GM23248 (cell line): ENCODE measurements around the gene CCDC159. TPM values are rescaled to one million over a fixed set of nuclear protein-coding genes. Genes with fewer than 3 reads are reported as not detected.
"Not testable (repeated sequence)": the region's sequence is repeated elsewhere in the genome, so short reads cannot be mapped to it uniquely, and the experiment has no call there.

Source experiments
- DNase-seq: peaks from one replicate; pipeline ENCODE4 v3.0.0-alpha.2; 2015
- H2AFZ ChIP-seq: fragments of 200-600 bp; sonication (generic); 2 replicates; pipeline ENCODE4 v1.6.1; 2016; ENCODE audit warnings: antibody characterized with exemption
- H3F3A ChIP-seq: fragments of 200-600 bp; sonication (generic); 2 replicates; pipeline ENCODE4 v1.6.1; 2016; ENCODE audit warnings: mild to moderate bottlenecking, antibody characterized with exemption, mixed run types; ENCODE audit not compliant: insufficient read depth
- H3K27ac ChIP-seq: fragments of 200-600 bp; sonication (generic); 2 replicates; pipeline ENCODE4 v1.5.1; 2016; ENCODE audit warnings: mild to moderate bottlenecking
- H3K27me3 ChIP-seq: fragments of 200-600 bp; sonication (generic); replicated peaks from 2 replicates; pipeline ENCODE4 v1.6.1; 2016; ENCODE audit warnings: mild to moderate bottlenecking; ENCODE audit not compliant: insufficient read depth
- H3K36me3 ChIP-seq: fragments of 200-600 bp; sonication (generic); 2 replicates; pipeline ENCODE4 v1.6.1; 2016; ENCODE audit warnings: low read depth, mild to moderate bottlenecking
- H3K4me1 ChIP-seq: fragments of 200-600 bp; sonication (generic); 2 replicates; pipeline ENCODE4 v1.6.1; 2016; ENCODE audit warnings: mild to moderate bottlenecking; ENCODE audit not compliant: insufficient read depth
- H3K4me2 ChIP-seq: fragments of 200-600 bp; sonication (generic); one replicate; pipeline ENCODE4 v1.6.1; 2016; ENCODE audit warnings: mild to moderate bottlenecking; ENCODE audit not compliant: unreplicated experiment
- H3K4me3 ChIP-seq: fragments of 200-600 bp; sonication (generic); 2 replicates; pipeline ENCODE4 v1.5.1; 2016; ENCODE audit warnings: mild to moderate bottlenecking
- H3K79me2 ChIP-seq: fragments of 200-600 bp; sonication (generic); 2 replicates; pipeline ENCODE4 v1.6.1; 2016; ENCODE audit warnings: mild to moderate bottlenecking; ENCODE audit not compliant: insufficient read depth
- H3K9ac ChIP-seq: fragments of 200-600 bp; sonication (generic); 2 replicates; pipeline ENCODE4 v1.6.1; 2016; ENCODE audit warnings: mild to moderate bottlenecking
- H3K9me2 ChIP-seq: fragments of 200-600 bp; sonication (generic); 2 replicates; pipeline ENCODE4 v1.6.1; 2016; ENCODE audit warnings: mixed run types, mild to moderate bottlenecking, moderate library complexity; ENCODE audit not compliant: insufficient read depth
- H3K9me3 ChIP-seq: fragments of 200-600 bp; sonication (generic); one replicate; pipeline ENCODE4 v1.6.1; 2017; ENCODE audit warnings: low read depth
- H4K20me1 ChIP-seq: fragments of 200-600 bp; sonication (generic); 2 replicates; pipeline ENCODE4 v1.6.0; 2016; ENCODE audit not compliant: insufficient read depth
- EZH2 ChIP-seq: fragments of 200-600 bp; sonication (generic); IDR thresholded peaks from 2 replicates; pipeline ENCODE4 v1.6.1; 2018; ENCODE audit warnings: antibody characterized with exemption, mild to moderate bottlenecking; ENCODE audit not compliant: insufficient read depth, poor library complexity, severe bottlenecking
- EZH2phosphoT487 ChIP-seq: fragments of 200-600 bp; sonication (generic); IDR thresholded peaks from 2 replicates; pipeline ENCODE4 v1.6.1; 2018; ENCODE audit warnings: antibody characterized with exemption, moderate library complexity, mild to moderate bottlenecking, low read depth; ENCODE audit not compliant: insufficient read depth
- WGBS, 2 experiments: methylation state at CpG; one replicate each; pipeline ENCODE4 v1.1.6; 2015 to 2017; ENCODE audit warnings: low lambda C conversion rate in 2 of 2, low coverage in 1 of 2; ENCODE audit errors: missing lambda C conversion rate in 2 of 2; 5-methylcytosine and 5-hydroxymethylcytosine counted together
- in situ Hi-C: fragments of 300-500 bp; cut with MboI; formaldehyde crosslinking; loops from 2 replicates; pipeline ENCODE4 v1.15.0; 2020
- polyA plus RNA-seq: library from polyadenylated mRNA; unstranded; fragments of >200 nt; fragmentation: Nextera tagmentation; extraction: Ambion mirVana; gene quantifications from 2 replicates; pipeline ENCODE4 v1.2.1, GENCODE V29; 2016
- total RNA-seq: library from RNA; depleted of rRNA; stranded (reverse); fragments of >200 nt; shearing (Covaris generic); gene quantifications from 2 replicates; pipeline ENCODE4 v1.2.3, GENCODE V29; 2014

CCDC159 gene
- total and polyA plus RNA-seq, 2 experiments from 2014 or later, result 11.6 to 16.5 TPM

- H4K20me1 ChIP-seq, result no peaks in the 10 kb centered on the region
- DNase-seq, result no peak
Observed at GRCh38 chr19:11306337-11306736, 40.0 kb upstream of the CCDC159 start.

GRCh38 chr19:11320278-11320995 is 25.9 kb upstream of the CCDC159 start:
- in situ Hi-C loops, H3K4me3 ChIP-seq, H4K20me1 ChIP-seq, H3K9me3 ChIP-seq, H2AFZ ChIP-seq, H3F3A ChIP-seq, H3K9me2 ChIP-seq, H3K27me3 ChIP-seq, H3K36me3 ChIP-seq, H3K79me2 ChIP-seq, DNase-seq, H3K27ac ChIP-seq, H3K9ac ChIP-seq, H3K4me2 ChIP-seq: not testable (repeated sequence)
- peaks cover 16% of the 10 kb centered on the region for H3K4me1 ChIP-seq
- WGBS, 2 experiments, result 68 to 78% methylated on average over 9 of the region's 9 CpGs

More at GRCh38 chr19:11306337-11306736, 40.0 kb upstream of the CCDC159 start:
- H3K27me3 ChIP-seq, result no peaks in the 10 kb centered on the region
- H2AFZ ChIP-seq, result no peak overlapping the region
- no peaks in the 10 kb centered on the region for H3K4me1 ChIP-seq
- in situ Hi-C loops, result no loop called here
- no peaks in the 10 kb centered on the region for H3F3A ChIP-seq
- no peaks in the 10 kb centered on the region for H3K79me2 ChIP-seq
- no peak overlapping the region for H3K4me3 ChIP-seq
- no peak overlapping the region for H3K4me2 ChIP-seq
- TF ChIP-seq EZH2phosphoT487 (no peak), EZH2 (no peak)
- WGBS, 2 experiments, result 62 to 71% methylated on average over 9 of the region's 9 CpGs
- no peak overlapping the region for H3K9ac ChIP-seq
- no peaks in the 10 kb centered on the region for H3K9me3 ChIP-seq
- H3K9me2 ChIP-seq, result no peaks in the 10 kb centered on the region
- H3K27ac ChIP-seq, result no peak overlapping the region
- no peaks in the 10 kb centered on the region for H3K36me3 ChIP-seq

- no peaks in the 10 kb centered on the region for H3K9me3 ChIP-seq
- no peak overlapping the region for H3K9ac ChIP-seq
- no peaks in the 10 kb centered on the region for H4K20me1 ChIP-seq
- peaks cover 16% of the 10 kb centered on the region for H3K4me1 ChIP-seq
- no peaks in the 10 kb centered on the region for H3K79me2 ChIP-seq
- no peak overlapping the region for H2AFZ ChIP-seq
- in situ Hi-C loops, result no loop called here
- no peaks in the 10 kb centered on the region for H3K27me3 ChIP-seq
- 84 to 90% methylated on average over 14 of the region's 14 CpGs for WGBS, 2 experiments
- no peaks in the 10 kb centered on the region for H3K36me3 ChIP-seq
- H3F3A ChIP-seq, result peaks cover 9% of the 10 kb centered on the region
- TF ChIP-seq EZH2phosphoT487 (no peak), EZH2 (no peak)
- H3K9me2 ChIP-seq, result no peaks in the 10 kb centered on the region
- no peak overlapping the region for H3K27ac ChIP-seq
- no peak overlapping the region for H3K4me3 ChIP-seq
- no peak overlapping the region for H3K4me2 ChIP-seq
- DNase-seq, result no peak
Observed at GRCh38 chr19:11321191-11322126, 24.9 kb upstream of the CCDC159 start.

GRCh38 chr19:11322269-11323024 is 23.9 kb upstream of the CCDC159 start:
- no peak for TF ChIP-seq EZH2
- TF ChIP-seq EZH2phosphoT487, result no peak
- no peak for DNase-seq

More at GRCh38 chr19:11322269-11323024, 23.9 kb upstream of the CCDC159 start:
- WGBS, 2 experiments, result 83 to 88% methylated on average over 7 of the region's 7 CpGs
- H3K27me3 ChIP-seq, result no peaks in the 10 kb centered on the region
- H3K4me1 ChIP-seq, result peaks cover 16% of the 10 kb centered on the region
- no peaks in the 10 kb centered on the region for H4K20me1 ChIP-seq
- H3K79me2 ChIP-seq, result no peaks in the 10 kb centered on the region
- H3K9ac ChIP-seq, result no peak overlapping the region
- no peaks in the 10 kb centered on the region for H3K9me3 ChIP-seq
- in situ Hi-C loops, result no loop called here
- no peak overlapping the region for H2AFZ ChIP-seq
- H3K36me3 ChIP-seq, result no peaks in the 10 kb centered on the region
- no peak overlapping the region for H3K4me3 ChIP-seq
- H3K4me2 ChIP-seq, result no peak overlapping the region
- H3K27ac ChIP-seq, result no peak overlapping the region
- H3K9me2 ChIP-seq, result no peaks in the 10 kb centered on the region
- H3F3A ChIP-seq, result peaks cover 9% of the 10 kb centered on the region
